ENCODE results near the gene RHD.
"Not testable (repeated sequence)": the region's sequence is repeated elsewhere in the genome, so short reads cannot be mapped to it uniquely, and the experiment has no call there.

Gene RHD

GRCh38 chr1:25257196-25257595 lies 15.1 kb upstream of the RHD start:
- no peak for DNase-seq

DNA sequence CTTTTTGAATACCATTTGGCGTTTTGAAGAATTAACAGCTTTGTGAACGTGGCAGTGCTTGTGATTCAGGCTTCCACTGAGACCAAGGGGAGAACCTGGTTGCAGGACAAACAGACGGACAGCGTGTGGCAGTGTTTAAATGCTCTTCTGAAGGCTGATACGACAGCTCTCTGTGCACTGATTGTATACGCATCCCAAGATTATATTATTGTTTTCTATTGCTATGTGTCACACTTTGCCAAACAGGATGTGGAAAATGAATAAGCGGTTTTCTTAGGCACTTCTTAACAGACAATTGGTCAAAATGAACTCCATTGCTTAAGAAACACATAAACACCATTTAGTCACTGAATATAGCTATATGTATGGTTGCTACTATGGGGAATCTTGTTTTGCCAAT lies 12.5 kb upstream of the RHD start:
- peak; percentile 42 for DNase-seq

- DNase-seq: not testable (repeated sequence)
These were observed 12.0 kb upstream of the RHD start for GRCh38 chr1:25260336-25260735.

- DNase-seq: not testable (repeated sequence)
These were observed 5.6 kb upstream of the RHD start for GRCh38 chr1:25266554-25267287.

DNA sequence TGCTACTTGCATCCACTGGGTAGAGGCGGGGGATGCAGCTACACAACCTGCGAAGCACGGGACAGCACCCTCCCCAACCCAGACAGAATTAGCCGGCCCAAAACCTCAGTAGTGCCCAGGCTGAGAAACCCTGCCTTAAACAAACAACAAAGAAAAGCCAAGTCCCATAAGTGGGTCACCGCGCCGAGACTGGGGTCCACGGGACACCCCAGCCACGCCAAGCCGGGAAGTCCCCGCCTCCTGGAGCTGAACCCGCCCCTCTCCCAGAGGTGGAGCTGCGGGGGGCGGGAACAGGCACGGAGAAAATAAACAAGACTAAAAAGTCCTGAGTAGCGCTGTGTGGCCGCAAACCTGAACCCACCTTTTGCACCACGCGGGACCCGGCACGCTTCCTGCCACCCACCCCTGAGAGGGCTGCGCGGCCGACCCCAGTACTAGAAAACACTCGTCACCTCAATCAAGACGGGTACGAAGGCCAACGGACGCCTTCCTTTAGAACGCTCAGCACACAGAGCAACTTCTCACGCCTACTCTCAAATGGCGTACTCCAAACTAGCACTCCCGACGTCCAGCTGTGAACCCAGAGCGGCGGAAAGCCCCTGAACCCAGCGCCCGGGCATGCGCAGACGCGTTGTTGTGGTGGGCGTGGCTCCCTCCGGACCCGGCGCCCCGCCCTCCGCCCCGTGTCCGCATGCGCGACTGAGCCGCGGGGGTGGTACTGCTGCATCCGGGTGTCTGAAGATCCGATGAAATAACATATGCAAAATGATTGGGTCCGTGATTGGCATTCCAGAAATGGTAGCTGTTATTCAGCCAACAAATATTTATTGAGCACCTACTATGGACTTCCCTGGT lies 4.8 kb upstream of the RHD start:
- DNase-seq: not testable (repeated sequence)

DNA sequence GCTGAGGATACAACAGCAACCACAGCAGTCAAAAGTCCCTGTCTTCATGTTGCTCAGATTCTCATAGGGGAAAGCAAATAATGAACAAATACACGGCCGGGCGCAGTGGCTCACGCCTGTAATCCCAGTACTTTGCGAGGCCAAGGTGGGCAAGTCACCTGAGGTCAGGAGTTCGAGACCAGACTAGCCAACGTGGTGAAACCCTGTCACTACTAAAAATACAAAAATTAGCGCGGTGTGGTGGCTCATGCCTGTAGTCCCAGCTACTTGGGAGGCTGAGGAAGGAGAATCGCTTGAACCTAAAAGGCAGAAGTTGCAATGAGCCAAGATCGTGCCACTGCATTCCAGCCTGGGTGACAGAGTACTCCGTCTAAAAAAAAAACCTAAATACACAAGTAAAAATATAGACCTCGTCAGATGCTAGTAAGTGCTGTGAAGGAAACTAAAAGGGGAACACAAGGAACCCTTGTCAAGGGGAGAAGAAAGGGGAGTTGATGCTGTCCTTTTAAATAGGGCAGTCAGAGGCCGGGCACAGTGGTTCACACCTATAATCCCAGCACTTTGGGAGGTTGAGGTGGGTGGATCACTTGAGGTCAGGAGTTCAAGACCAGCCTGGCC lies 4.1 kb upstream of the RHD start:
- not testable (repeated sequence) for DNase-seq

- not testable (repeated sequence) for DNase-seq
These were observed 3.3 kb downstream of the RHD start for GRCh38 chr1:25275648-25276047.

DNA sequence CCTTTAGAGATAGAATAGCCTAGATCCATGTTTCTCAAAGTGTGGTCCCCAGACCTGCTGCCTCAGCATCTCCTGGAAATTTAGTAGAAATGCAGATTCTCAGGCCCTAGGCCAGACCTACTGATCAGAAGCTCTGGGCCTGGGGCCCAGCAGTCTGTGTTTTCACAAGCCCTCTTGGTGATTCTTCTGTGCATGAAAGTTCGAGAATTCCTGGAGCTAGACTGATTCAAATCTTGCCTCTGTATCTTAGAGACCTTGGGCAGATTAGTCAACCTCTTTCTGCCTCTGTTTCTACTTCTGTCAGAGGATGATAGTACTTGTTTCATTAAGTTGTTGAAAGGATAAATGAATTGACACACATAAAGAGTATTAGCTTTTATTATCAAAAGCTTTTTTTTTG lies 5.0 kb downstream of the RHD start:
- not testable (repeated sequence) for DNase-seq

GRCh38 chr1:25278358-25278757 lies 6.0 kb downstream of the RHD start:
- DNase-seq: not testable (repeated sequence)

DNA sequence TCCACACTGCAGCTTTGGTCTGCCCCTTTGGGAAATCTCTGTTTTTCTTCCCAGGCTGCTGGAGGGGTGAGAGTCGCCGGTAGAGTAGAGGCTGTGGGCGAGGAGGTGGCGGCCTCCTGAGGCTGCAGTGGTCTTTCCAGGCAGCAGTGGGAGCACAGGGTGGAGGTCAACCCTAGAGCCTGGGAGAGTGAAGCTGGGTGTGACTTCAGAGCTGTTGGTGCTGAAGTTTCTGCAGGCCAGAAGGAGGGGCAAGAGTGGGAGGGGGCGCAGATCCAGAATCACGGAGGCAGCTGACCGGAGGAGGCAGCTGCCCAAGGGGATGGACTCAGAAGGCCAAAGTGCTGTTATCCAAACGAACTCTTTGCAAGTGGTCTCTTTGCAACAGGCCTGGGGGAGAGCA lies 6.5 kb downstream of the RHD start:
- DNase-seq: not testable (repeated sequence)

GRCh38 chr1:25279693-25280111 lies 7.4 kb downstream of the RHD start:
- not testable (repeated sequence) for DNase-seq

DNA sequence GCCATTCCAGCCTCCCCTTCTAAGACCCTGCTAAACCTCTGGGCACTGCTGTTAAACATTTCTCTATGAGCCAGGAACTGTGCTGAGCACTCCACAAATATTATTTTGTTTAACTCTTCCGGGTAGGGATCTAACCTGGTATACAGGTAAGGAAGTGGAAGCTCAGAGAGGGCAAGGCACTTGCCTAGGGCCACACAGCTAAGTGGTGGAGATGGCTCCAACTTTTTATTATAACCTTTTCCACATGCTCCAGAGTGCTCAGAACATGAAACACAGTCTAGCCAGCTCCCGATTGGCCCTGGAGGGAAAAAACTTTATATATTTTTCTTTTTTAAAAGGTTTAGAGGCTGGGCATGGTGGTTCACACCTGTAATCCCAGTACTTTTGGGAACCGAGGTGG lies 13.6 kb downstream of the RHD start:
- DNase-seq: not testable (repeated sequence)

- not testable (repeated sequence) for DNase-seq
These were observed 14.9 kb downstream of the RHD start for GRCh38 chr1:25287164-25287563.

DNA sequence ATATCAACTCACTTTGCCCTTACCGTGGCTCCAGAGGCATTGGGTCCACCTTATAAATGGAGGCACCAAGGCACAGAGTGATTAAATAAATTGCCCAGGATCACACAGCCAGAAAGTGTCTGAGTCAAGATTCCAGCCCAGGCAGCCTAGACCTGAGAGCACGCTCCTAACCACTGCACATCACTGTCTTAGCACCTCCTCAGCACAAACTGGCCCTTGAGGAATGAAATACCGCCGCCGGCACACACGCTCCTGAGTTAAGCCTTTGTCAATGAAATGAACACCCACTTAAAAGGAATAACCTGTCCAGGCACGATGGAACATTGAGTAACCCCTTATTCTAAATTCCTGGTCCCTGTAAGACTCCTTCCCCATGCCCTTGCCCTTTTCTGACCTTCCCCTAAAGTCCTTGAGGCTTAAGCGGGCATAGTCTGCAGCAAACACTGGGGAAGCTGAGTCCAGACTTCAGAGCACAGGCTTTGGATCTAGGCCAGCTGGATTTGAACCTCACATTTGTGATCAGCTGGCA lies 16.3 kb downstream of the RHD start:
- DNase-seq: not testable (repeated sequence)

DNA sequence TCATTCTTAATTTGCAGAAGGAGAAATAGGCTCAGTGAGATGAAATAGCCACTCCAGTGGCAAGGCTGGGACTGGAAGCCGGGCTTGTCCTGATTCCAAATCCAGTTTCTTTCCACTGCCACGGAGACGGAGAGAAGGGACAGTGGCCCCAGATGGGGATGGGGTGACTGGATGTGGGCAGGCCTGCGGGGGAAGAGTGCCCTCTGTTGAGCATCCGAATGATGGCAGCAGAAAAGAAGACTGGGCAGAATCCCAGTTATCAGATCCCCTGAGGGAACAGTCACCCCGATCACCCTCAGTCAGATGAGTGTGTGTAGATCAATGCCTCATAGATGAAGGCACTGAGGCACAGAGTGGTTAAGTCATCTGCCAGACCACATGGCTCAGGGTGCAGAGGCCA lies 17.7 kb downstream of the RHD start:
- DNase-seq: not testable (repeated sequence)

DNA sequence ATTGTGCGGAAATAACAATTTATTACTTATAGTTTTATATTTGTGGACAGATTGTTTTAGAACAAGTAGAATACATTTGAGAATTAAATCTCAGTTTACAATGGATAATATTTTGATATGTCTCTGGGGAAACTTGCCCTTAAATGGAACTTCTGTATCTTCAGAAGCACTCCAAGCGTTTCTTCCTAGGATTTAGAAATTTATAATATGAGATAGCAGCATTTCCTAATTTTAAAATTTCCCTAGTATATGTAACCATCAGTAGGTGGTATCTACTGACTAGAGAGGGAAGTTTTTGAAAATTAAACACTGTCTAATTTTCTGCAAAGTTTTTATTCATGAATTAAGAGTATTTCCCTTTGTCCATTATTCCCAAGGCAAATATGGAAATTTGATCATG lies 21.1 kb downstream of the RHD start:
- not testable (repeated sequence) for DNase-seq

GRCh38 chr1:25294889-25295826 lies 22.8 kb downstream of the RHD start:
- DNase-seq: not testable (repeated sequence)

DNA sequence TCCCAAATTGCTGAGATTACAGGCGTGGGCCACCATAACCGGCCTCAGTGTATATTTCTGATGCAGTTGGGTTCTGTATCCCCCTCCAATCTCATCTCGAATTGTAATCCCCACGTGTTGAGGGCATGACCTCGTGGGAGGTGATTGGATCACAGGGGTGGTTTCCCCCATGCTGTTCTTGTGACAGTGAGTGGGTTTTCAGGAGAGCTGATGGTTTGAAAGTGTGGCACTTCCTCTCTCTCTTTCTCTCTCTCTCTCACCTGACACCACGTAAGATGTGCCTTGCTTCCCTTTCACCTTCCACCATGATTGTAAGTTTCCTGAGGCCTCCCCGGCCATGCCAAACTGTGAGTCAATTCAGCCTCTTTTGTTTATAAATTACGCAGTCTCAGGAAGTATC lies 24.2 kb downstream of the RHD start:
- not testable (repeated sequence) for DNase-seq

DNA sequence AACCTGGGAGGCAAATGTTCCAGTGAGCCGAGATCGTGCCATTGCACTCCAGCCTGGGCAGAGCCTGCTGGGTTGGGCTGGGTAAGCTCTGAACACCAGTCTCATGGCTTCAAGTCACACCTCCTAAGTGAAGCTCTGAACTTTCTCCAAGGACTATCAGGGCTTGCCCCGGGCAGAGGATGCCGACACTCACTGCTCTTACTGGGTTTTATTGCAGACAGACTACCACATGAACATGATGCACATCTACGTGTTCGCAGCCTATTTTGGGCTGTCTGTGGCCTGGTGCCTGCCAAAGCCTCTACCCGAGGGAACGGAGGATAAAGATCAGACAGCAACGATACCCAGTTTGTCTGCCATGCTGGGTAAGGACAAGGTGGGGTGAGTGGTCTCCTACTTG lies 28.4 kb downstream of the RHD start:
- not testable (repeated sequence) for DNase-seq

DNA sequence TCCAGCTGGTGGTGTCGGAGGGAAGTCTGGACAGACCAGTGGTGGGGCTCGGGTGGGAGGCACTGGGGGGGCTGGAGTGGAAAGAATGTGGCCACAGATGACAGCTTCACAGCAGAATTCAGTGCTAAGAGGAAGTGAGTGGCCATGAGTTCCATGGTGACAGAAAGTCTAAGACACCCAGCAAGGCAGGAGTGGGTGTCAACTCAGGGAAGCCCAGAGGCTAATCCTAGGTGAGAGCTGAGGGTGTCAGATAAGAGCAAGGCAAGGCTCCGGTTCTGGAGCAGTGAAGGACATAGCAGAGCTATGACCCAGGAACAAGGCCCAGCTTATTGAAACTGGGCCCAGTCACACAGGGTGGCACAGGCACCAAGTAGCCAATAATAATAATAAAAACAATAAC lies 30.0 kb downstream of the RHD start:
- DNase-seq: not testable (repeated sequence)

GRCh38 chr1:25304936-25305335 lies 32.6 kb downstream of the RHD start:
- DNase-seq: not testable (repeated sequence)

DNA sequence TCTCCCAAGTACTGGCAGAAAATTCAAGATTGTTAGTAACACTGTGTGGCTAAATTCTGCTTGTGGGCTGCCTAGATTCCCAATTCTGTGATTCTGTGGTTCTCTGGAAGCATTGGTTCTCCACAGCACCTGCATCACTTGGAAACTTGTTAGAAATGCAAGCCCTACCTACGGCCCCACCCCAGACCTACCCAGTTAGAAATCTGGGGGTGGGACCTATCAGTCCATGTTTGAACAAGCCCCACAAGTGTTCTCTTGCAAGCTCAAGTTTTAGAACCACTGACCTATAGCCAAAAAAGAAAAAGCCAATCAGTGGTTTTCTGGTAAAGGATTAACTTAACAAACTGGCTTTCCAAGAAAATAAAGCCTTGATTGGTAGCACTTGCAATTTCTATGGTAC lies 35.9 kb downstream of the RHD start:
- not testable (repeated sequence) for DNase-seq
